NK-92 treated with Interleukin-12 subunit alpha and Interleukin-12 subunit beta, amount 100 ng/mL, for 24 hours (cell line): ENCODE data around the gene DIPK1C.

Experiments
- DNase-seq: peaks from one replicate; lab custom pipeline; 2025; lab: John Stamatoyannopoulos, UW

DIPK1C gene

DNA sequence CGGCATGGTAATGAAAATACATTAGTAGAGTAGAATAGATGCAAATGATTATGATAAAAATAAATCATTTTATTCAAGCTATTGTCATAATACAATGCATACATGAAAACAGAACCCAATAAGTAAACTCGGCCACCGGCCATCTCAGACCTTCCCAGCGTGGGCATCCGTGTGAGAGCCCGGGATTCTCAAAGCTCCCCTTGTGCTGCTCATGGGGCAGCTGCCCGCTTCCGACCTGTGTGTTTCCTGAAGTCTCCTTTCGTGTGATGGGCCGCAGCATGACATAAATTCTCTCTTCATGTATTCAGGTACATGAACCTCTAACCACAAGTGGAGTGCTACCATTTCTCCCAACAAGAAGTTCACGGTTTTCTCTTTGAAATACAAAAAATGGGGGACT, 25.6 kb upstream of the DIPK1C start:
- DNase-seq: no peak

DNA sequence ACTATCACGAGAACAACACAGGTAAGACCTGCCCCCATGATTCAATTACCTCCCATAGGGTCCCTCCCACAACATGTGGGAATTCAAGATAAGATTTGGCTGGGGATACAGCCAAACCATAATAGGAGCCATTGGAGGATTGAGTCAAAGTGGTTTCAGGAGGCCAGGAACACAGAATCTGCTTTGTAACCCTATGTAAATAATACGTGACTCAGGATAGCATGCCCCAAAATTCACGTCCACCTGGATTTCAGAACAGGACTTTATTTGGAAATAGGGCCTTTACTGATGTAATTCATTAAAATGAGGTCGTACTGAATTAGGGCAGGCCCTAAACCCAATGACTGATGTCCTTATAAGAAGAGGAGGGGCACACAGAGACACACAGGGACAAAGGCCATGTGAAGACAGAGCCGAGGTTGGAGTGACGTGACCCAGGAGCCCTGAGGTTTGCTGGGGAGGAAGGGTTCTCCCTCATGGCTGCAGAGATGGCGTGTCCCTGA, 23.1 kb upstream of the DIPK1C start:
- DNase-seq: no peak

DNA sequence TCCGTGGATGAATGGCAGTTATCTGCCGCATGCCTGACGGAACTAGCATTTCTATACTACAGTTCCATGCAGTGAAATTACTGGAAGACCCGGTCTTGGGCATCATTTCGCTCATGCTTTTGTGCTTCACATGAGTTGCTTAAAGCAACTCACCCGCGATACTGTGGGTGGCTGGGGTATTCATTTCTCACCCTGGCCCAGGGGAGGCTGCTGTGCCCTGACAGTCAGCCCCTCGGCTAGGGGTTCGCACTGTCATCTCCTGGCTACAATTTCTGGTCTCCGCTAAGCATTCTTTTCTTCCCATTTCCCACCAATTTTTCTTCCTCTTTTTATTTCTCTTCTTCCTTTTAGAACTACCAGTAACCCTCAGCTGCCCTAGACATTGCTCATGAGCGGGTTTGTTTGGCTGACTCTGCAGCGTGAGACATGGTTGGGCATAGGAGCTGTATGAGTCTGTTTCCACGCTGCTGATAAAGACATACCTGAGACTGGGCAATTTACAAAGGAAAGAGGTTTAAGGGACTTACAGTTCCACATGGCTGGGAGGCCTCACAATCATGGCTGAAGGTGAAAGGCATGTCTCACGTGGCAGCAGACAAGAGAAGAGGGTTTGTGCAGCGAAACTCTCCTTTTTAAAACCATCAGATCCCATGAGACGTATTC, 22.5 kb upstream of the DIPK1C start:
- no peak for DNase-seq

DNA sequence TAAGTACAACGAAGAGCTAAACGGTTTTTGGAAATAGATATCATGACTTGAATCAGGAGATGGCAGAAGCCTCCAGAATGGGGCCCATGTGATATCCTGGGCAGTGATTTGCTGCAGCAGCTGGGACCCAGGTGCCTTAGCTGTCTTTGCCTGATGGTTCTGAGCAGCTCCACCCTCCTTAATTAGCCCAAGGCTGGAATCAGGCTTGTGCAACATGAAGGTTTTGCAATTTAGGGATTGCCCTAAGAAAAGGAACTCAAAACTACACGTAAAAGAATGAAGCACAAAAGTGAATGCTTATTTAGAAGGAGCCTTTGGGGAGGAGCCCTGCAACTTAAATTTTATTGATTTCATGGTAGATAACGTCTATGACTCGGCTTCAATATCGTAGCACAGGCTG, 21.8 kb upstream of the DIPK1C start:
- DNase-seq: no peak

DNA sequence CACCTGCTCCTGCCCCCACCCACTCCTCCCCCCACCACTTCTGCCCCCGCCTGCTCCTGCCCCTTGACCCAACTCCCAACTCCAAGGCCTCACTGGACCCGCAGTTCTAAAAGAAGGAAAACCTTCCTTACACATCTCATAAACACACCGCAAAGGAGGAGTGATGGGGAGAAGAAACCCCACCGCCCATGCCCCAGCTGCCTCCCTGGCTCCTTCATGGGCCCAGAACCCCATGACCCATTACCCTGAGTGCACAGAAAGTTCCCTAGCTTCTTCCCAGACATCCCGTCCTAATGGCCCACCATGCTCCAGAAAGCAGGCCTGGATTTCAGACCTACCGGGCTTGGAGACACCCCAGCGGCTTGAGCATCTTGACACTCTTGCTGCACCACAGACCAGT, 21.2 kb upstream of the DIPK1C start:
- no peak for DNase-seq

DNA sequence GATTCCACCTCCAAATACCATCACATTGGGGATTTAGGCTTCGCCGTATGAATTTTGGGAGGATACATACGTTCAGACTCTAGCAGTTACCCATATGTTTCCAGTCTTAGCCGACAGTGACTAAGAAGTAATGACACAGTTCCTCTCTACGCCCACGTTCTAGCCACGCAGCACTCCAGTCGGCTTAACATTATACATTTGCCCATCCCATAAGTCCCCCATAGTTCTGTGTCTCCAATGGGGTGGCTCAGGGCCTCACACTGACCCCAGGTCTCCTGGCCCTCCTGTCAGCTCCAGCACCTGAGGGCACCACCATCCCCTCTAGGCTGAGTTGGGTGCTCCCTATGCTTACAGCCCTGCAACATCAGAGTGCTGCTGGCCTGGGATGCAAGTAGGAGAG, 20.7 kb upstream of the DIPK1C start:
- no peak for DNase-seq

DNA sequence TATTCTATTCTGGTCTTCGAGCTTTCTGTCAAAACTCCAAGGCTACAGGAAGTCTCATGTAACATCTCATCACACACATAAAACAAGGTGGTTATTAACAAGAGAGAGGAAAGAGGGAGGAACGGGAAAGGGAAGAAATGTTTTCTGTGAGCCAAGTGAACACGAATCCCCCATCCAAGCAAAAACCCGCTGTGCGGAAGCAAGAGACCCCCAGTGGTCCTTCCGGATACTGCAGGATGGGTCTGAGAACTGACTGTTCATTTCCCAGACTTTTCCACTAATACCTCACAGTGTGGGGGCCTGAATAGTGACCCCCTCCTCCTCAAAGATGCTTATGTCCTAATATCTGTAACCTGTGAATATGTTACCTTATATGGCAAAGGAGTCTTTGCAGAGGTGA, 19.0 kb upstream of the DIPK1C start:
- DNase-seq: no peak

DNA sequence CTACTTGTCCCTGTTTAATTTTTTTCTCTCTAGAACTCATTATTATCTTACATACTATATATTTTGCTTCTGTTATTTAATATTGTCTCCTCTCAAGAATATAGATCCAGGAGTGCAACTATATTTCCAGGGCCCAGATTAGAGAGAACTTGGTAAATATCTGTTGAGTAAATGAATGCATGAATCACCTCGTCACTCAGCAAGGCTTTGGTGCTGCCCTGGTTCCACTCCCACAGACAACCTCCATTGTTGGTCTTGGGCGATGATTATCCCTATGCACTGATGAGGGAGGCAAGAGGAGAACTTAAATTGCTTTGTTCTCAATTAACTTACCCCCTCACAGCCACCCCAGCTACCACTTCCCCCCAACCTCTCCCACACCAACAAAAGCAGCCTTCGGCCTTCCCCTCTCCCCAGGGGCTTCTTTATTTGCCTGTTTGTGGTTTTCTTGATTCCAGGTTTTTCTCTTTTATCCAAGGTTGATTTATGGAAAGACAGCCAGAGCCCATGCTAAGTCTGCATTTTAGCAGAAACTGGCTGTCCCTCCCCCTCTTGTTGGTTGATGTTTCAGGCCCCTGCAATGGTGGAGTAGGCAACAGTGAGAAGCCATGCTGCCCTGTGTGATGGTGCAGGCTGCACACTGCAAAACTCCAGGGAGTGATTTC, 17.0 kb upstream of the DIPK1C start:
- no peak for DNase-seq

DNA sequence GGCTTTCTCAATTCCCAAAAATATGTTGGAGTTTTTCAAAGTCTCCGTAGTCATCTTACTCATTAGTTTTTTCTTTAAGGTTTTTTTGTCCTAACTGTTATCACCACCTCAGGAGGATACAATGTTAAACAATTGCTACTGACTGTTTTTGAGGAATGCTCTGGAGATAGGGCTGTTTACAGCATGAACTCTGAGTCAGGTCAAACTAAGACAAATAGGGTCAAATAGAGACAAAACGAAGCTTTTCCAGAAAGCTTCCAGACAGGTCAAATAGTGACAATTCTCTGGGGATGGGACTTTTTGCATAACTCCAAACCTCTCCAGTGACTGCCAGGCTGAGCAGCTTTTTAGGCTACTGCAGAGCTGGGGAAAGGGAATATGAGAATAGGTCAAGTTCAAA, 15.2 kb upstream of the DIPK1C start:
- no peak for DNase-seq

DNA sequence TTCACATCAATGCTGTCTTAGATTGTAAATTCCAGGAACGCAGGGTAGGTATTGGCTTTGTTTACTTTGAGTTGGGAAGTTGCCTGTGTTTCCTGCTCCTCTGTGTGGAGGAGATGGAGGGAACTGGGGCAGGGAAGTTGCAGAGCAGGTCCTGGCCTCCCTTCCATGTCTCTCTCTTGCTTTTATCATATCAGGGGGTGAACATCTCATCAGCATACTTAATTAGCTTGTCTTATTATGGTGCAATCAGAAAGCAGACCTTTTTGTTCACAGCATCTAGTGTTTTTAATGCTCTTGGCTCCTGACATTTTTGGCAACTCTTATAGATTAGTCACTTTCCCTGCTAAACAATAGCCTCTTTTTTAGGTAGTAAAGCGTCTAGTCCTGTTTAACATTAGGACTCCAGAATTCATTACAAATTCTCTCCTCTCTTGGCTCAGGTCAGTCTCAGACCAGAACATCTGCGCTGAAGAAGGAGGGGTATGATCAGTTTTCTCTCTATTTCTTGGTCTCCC, 11.5 kb upstream of the DIPK1C start:
- DNase-seq: no peak

DNA sequence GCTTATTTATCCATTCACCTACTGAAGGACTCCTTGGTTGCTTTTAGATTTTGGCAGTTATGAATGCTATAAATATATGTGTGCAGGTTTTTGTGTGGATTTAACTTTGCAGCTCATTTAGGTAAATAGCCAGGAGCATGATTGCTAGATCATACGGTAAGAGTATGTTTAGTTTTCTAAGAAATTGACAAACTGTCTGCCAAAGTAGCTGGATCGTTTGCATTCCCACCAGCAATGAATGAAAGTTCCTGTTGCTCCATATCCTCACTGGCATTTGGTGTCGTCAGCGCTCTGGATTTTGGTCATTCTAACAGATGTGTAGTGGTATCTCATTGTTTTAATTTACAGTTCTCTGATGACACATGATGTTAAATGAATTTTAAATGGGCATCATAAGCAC, 8.7 kb upstream of the DIPK1C start:
- DNase-seq: no peak

DNA sequence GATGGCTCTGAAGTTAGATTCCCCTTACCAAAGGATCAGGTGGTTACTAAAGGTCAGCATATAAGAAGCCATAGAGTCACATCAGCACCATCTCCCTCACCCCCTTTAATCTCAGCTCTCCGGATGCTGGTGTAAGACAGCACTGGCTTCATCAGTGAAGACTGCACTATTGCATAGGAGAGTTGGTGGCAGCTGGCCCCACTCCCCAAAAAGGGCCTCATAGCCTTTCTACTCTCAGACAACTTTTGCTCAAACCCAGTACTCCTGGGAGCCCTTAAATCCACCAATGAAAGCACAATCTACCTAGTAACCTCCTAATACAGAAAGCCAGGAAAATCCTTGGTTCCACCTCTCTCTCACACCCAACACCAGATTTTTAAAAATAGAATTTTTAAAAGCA, 6.9 kb upstream of the DIPK1C start:
- no peak for DNase-seq

DNA sequence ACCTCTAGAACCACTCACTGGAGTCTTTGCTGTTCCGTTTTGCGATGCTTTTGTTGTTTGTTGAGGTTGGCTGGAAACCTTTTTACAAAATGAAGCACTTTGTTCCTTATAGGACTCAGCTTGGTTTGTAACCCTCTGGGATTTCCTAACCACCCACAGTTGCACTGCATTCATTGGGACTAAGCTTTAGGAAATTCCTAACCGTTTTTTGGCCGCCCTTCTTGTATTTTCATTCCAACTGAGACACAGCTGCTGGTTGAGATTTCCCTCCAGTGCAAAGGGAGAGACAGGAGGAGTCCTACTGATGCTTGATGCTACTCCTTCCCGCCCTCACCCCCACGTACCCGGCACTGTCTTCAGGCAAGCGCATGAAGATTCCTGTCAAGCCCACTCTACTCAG, 6.1 kb upstream of the DIPK1C start:
- no peak for DNase-seq

DNA sequence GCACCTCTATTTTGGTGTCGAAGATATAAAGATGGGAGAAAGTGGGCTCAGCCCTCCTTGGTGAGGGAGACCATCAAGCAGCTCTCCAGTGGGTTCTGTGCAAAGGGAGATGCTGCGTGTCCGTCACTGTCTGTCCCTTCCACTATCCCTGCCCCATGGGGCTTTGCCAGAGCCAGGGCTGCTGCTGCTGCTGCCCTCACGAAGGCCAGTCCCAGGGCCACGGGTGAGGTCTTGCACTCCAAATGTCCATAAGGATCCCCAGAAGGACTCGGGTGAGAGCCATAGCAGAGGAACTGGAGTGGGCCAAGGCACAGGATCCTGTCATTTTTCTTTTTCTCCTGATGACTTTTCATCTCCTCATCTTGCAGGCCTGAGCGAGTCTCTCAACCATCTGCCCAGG, 3.7 kb upstream of the DIPK1C start:
- DNase-seq: no peak

DNA sequence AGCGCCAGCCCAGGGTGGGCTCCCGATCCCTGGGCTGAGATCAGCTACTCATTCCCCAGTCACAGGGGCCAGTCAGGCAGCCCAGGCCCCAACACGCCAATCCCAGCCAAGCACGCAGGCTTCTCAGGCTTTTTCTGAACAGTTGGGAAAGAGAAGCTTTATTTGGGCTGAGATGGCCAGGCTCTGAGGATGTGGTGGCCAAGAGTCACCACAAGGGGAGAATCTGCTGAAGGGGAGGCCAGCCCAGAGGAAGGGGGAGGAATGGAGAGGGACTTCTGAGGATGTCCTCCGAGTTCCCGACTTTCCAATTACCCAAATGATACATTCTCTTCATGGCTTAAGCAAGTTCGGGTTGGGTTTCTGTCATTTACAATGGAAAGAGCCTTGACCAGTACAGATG, 2.8 kb upstream of the DIPK1C start:
- no peak for DNase-seq

DNA sequence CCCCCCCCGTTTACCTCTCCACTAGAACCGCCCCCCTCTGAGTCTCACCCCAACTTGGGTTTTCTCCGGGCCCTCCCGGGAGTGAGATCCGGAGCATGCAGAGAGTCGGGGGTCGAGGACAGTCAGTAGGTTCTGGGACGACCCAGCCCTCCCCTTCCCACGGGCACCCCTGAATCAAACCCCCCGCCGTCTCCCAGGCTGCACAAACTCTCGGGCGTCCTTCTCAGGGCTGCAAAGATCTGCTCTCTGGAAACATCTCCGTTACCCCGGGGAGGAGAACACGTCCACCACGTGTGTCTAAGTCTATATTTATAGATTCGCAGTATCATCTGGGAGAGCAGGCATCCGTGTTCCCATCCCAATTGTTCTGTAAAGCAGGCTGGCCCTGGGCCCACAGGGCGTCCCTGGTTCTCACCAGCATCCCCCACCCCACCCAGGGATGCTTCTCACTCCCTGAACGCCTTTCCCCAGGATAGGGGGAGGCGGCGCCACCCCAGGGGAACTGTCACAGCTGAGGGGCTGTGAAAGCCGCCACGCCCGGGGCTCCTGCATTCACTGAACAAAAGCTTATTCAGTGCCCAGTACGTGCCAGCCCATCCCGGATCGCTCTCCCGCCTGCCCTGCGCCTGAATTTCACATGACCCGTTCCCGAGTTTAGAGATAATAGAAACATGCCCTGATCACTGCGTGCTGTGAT, 765 bp upstream of the DIPK1C start:
- no peak for DNase-seq

DNA sequence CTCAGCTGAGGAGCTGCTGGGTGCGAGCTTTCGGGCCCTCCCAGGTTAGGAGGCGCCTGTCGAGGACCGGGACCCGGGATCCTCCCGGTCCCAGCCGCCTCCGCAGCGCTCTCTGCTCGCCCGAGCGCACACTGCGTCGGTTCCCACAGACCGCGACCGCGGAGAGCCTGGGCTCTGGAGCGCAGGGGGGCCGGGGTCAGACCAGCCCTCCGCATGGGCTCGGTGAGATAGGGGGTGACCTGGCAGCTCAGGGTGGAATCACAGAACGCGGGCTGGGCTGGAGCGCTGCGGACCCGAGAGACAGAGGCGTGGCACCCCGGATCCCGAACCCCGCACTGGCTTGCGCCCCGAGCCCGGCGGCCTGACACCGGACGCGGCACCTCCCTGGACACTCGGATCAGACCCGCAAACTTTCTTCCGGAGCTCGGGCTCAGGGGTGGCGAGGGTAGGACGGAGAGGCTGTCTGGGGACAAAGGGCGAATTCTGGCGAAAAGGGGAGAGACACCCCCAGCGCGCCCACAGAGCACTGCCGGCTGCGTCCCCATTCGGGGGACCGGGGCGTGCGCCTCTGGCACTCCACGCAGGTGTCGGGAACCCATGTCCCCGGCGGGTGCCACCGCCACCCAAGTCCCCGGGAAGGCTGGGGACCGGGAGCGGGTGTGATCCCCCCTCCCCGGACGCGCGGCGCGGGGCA, 612 bp downstream of the DIPK1C start:
- DNase-seq: no peak

DNA sequence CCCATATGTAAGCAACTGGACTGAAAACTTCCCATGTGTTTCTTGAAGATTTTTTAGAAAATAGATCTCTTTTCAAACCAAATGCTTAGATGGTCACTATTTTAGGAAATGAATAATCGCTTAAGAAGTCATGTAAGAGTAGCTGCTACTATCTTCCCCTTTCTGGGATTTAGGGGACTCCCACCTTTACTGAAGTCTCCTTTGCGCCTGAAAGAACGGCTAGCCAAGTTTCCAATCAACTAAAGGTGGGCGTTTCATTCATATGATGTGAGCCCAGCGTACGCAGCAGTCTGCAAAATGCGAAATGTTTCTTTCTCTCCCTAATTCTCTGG, 1.1 kb downstream of the DIPK1C start:
- no peak for DNase-seq

DNA sequence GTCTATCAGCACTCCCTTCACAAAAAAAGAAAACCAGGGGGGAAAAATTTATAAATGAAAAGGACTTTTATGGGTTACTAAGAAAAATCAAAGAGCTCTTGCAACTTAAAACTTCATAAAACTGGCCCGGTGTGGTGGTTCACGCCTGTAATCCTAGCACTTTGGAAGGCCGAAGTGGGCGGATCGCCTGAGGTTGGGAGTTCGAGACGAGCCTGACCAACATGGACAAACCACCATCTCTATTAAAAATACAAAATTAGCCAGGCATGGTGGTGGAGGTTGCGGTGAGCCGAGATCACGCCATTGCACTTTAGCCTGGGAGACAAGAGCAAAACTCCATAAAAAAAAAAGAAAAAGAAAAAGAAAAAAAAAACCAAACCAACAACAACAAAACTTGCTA, 1.7 kb downstream of the DIPK1C start:
- DNase-seq: no peak

DNA sequence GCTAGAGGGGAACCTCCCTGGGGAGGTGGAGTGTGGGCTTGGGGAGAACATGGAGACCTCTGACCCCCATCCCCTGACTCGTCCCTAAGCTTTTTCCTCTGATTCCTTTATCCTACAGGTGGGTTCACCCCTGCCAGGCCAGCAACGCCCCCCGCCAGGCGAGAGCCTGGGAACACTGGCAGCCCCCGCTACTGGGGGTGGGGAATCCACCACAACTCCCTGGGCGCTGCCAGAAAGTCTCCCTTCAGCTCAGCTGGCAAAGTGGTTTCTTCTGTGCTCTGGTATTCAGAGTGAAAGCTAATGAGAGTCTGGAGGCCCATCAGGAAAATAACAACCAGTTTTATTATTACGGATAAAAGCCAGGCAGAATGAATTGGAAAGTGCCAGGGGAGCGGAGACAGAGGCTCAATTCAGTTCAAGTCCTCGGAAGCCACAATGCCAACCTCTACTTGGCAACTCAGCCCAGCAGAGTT, 2.8 kb downstream of the DIPK1C start:
- no peak for DNase-seq

DNA sequence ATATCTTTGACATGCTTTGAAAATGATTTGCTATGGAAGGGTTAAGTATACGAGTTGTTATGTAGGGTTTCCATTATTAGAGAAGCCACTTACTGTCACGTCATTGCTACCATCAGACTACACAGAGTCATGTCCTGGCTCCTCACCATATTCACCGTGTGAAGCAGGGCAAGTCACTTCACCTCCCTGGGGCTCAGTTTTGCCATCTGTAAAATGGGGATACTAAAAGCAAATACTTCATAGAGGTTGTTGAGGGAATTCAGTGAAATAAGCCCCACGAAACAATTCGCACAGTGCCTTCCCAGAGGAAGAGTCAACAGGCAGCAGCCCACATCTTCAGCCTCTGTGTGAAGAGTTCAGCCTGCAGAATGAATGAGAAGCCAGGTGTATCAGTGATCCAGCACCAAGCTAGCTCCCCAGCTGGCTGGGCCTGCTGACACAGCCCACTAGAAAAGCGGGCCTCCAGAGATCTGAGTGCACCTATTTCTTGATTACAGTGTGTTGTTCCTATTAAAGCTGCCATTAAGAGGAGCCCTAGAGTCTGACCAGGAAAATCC, 3.4 kb downstream of the DIPK1C start:
- DNase-seq: no peak

DNA sequence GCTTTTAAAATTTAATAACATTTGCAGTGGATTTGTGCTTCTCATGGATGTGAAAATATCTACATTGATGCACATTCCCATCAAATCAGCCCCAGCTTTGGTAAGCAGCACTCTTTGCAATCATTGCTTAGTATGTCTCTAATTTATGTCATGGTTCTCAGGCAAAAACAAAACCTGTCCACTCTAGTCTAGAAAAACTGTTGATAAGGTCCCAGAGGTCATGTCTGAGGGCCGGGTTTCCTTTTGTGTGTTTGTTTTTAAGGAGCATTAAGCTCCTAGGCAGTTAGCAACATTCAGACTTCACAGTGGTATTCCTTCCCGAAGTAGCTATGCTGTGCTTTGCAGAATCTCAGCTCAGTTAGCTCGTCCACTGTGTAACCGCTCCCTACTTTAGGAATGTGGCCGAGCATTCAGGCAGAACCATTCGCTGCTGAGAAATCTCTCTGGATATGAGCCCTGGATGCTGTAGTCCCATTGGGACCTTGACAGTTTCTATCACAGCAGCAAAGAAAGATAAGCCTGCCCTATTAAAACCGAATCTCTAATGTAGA, 4.0 kb downstream of the DIPK1C start:
- DNase-seq: no peak
